B cell (primary cell): ENCODE data around the gene PSME3.

Source experiments
- EZH2 ChIP-seq: IDR thresholded peaks from 2 replicates; pipeline ENCODE4 v1.6.1; 2012; ENCODE audit warnings: borderline replicate concordance, low read depth, mild to moderate bottlenecking, moderate library complexity, low read length; ENCODE audit not compliant: insufficient read depth, poor library complexity, severe bottlenecking
- TF ChIP-seq, protein P1 (sequence below): fragments of 200-600 bp; IDR thresholded peaks from one replicate; pipeline ENCODE4 v1.8.0; 2022; ENCODE audit warnings: antibody characterized with exemption, mild to moderate bottlenecking

DNA sequence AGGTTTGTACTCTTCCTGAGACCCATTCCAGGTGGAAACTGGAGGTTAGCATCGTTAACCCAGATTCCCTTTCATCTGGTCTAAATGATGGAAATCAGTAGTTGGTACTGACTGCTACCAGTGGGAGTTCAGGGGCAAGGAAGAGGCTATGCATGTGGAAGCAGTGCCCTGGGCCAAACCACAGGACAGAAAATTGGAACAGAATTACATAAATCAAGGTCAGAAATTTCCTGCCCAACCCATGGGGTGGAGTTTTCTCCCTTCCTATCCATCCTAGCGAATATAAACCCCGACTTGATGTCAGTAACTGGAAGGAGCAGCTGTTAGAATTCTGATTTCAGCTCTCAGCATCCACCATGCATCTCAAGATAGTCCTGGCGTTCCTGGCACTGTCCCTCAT is 11.1 kb downstream of the PSME3 start, which contains the start of gene AOC2:
- TF ChIP-seq, protein P1, sequence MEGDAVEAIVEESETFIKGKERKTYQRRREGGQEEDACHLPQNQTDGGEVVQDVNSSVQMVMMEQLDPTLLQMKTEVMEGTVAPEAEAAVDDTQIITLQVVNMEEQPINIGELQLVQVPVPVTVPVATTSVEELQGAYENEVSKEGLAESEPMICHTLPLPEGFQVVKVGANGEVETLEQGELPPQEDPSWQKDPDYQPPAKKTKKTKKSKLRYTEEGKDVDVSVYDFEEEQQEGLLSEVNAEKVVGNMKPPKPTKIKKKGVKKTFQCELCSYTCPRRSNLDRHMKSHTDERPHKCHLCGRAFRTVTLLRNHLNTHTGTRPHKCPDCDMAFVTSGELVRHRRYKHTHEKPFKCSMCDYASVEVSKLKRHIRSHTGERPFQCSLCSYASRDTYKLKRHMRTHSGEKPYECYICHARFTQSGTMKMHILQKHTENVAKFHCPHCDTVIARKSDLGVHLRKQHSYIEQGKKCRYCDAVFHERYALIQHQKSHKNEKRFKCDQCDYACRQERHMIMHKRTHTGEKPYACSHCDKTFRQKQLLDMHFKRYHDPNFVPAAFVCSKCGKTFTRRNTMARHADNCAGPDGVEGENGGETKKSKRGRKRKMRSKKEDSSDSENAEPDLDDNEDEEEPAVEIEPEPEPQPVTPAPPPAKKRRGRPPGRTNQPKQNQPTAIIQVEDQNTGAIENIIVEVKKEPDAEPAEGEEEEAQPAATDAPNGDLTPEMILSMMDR: no peak
- no peak for TF ChIP-seq EZH2
